PFSK-1 (cell line): Measurements from ENCODE around the gene STX18.

Source experiments
- POLR2AphosphoS5 ChIP-seq: IDR thresholded peaks from 2 replicates; pipeline ENCODE4 v1.6.1; 2012; ENCODE audit warnings: low read depth, mild to moderate bottlenecking, control low read depth, low read length, moderate library complexity
- REST ChIP-seq, 2 experiments: IDR thresholded peaks; 2 replicates each; pipeline versions ENCODE4 v1.6.1 to v1.8.0; 2011 to 2012; ENCODE audit warnings: low read depth in 2 of 2, low read length in 2 of 2, control low read depth in 1 of 2, inconsistent platforms in 1 of 2, mild to moderate bottlenecking in 1 of 2, moderate library complexity in 1 of 2; ENCODE audit not compliant: insufficient read depth in 1 of 2
- TAF1 ChIP-seq: IDR thresholded peaks from 2 replicates; pipeline ENCODE4 v1.6.1; 2012; ENCODE audit warnings: low read length, control low read depth, borderline replicate concordance; ENCODE audit not compliant: insufficient read depth

- TF ChIP-seq TAF1 (no peak), POLR2AphosphoS5 (no peak), REST (IDR thresholded peaks at IDR 0.05; ENCODE audit: insufficient read depth in 1 of 2, low read depth in 2 of 2, low read length in 2 of 2) (no peak)
Observed at GRCh38 chr4:4472344-4472958, 69.4 kb downstream of the STX18 start.
